GM11168 (cell line): Measurements from ENCODE around the gene KLF1.
"Not testable (repeated sequence)": the region's sequence is repeated elsewhere in the genome, so short reads cannot be mapped to it uniquely, and the experiment has no call there.

ENCODE experiments used
- in situ Hi-C: fragments of 300-500 bp; cut with MboI; formaldehyde crosslinking; loops from one replicate; pipeline ENCODE4 v1.12.0; 2022; ENCODE audit warnings: low sequenced_read_pairs; ENCODE audit not compliant: unreplicated experiment

The KLF1 gene

GRCh38 chr19:12886969-12887747 lies at the start of gene KLF1:
Gene KLF1, minus strand, starts transcription at chr19:12887201. Its CDS starts 61 bp downstream, at chr19:12887140.
- in situ Hi-C loops: no loop called here

- in situ Hi-C loops: no loop called here
These were observed 49.6 kb upstream of the KLF1 start for GRCh38 chr19:12936582-12936981.

GRCh38 chr19:12935071-12935470 lies 48.1 kb upstream of the KLF1 start:
- in situ Hi-C loops: no loop called here

- in situ Hi-C loops: no loop called here
These were observed 46.5 kb upstream of the KLF1 start, which contains the start of gene FARSA for GRCh38 chr19:12933287-12934072. Gene FARSA, minus strand, starts transcription at chr19:12933711. Its CDS starts 15 bp downstream, at chr19:12933696.

- in situ Hi-C loops: no loop called here
These were observed 45.6 kb upstream of the KLF1 start for GRCh38 chr19:12932392-12933286.

- in situ Hi-C loops: no loop called here
These were observed 43.1 kb upstream of the KLF1 start for GRCh38 chr19:12930002-12930645.

GRCh38 chr19:12924621-12925310 lies 37.8 kb upstream of the KLF1 start:
- in situ Hi-C loops: no loop called here

GRCh38 chr19:12922959-12923358 lies 36.0 kb upstream of the KLF1 start:
- in situ Hi-C loops: no loop called here

- in situ Hi-C loops: no loop called here
These were observed 34.0 kb upstream of the KLF1 start for GRCh38 chr19:12921047-12921446.

GRCh38 chr19:12918253-12918652 lies 31.3 kb upstream of the KLF1 start:
- in situ Hi-C loops: no loop called here

- in situ Hi-C loops: not testable (repeated sequence)
These were observed 28.9 kb upstream of the KLF1 start for GRCh38 chr19:12915860-12916259.

GRCh38 chr19:12913851-12914690 lies 27.1 kb upstream of the KLF1 start:
- in situ Hi-C loops: no loop called here

GRCh38 chr19:12913011-12913561 lies 26.1 kb upstream of the KLF1 start:
- in situ Hi-C loops: no loop called here

- in situ Hi-C loops: no loop called here
These were observed 25.6 kb upstream of the KLF1 start for GRCh38 chr19:12912571-12912970.

- in situ Hi-C loops: no loop called here
These were observed 20.2 kb upstream of the KLF1 start for GRCh38 chr19:12907166-12907565.

- in situ Hi-C loops: no loop called here
These were observed 13.0 kb upstream of the KLF1 start for GRCh38 chr19:12899891-12900518.

GRCh38 chr19:12896460-12896859 lies 9.5 kb upstream of the KLF1 start:
- in situ Hi-C loops: no loop called here

GRCh38 chr19:12893582-12893981 lies 6.6 kb upstream of the KLF1 start:
- in situ Hi-C loops: no loop called here
